Measurements from ENCODE around the gene PTPRG.

The PTPRG gene

GRCh38 chr3:61562042-61562720 lies 810 bp downstream of the PTPRG start:
- in situ Hi-C loops (cut with MboI; ENCODE audit: low sequenced_read_pairs), result no loop called here

GRCh38 chr3:61562721-61563312 lies 1.4 kb downstream of the PTPRG start:
- in situ Hi-C loops (cut with MboI; ENCODE audit: low sequenced_read_pairs), result no loop called here

GRCh38 chr3:61563313-61564271 lies 2.2 kb downstream of the PTPRG start:
- in situ Hi-C loops (cut with MboI; ENCODE audit: low sequenced_read_pairs), result no loop called here

- in situ Hi-C loops (cut with MboI; ENCODE audit: low sequenced_read_pairs), result no loop called here
Observed at GRCh38 chr3:61564395-61565059, 3.2 kb downstream of the PTPRG start.

- in situ Hi-C loops (cut with MboI; ENCODE audit: low sequenced_read_pairs), result no loop called here
Observed at GRCh38 chr3:61565569-61565968, 4.2 kb downstream of the PTPRG start.

GRCh38 chr3:61568127-61568526 lies 6.8 kb downstream of the PTPRG start:
- in situ Hi-C loops (cut with MboI; ENCODE audit: low sequenced_read_pairs), result no loop called here

- in situ Hi-C loops (cut with MboI; ENCODE audit: low sequenced_read_pairs), result no loop called here
Observed at GRCh38 chr3:61569856-61570580, 8.6 kb downstream of the PTPRG start.

GRCh38 chr3:61570813-61571212 lies 9.4 kb downstream of the PTPRG start:
- in situ Hi-C loops (cut with MboI; ENCODE audit: low sequenced_read_pairs), result no loop called here

GRCh38 chr3:61571516-61572336 lies 10.4 kb downstream of the PTPRG start:
- in situ Hi-C loops (cut with MboI; ENCODE audit: low sequenced_read_pairs), result no loop called here

GRCh38 chr3:61572879-61573278 lies 11.5 kb downstream of the PTPRG start:
- in situ Hi-C loops (cut with MboI; ENCODE audit: low sequenced_read_pairs), result no loop called here

GRCh38 chr3:61573441-61573840 lies 12.1 kb downstream of the PTPRG start:
- in situ Hi-C loops (cut with MboI; ENCODE audit: low sequenced_read_pairs), result no loop called here

GRCh38 chr3:61574854-61575253 lies 13.5 kb downstream of the PTPRG start:
- in situ Hi-C loops (cut with MboI; ENCODE audit: low sequenced_read_pairs), result no loop called here

GRCh38 chr3:61575893-61576292 lies 14.5 kb downstream of the PTPRG start:
- in situ Hi-C loops (cut with MboI; ENCODE audit: low sequenced_read_pairs), result no loop called here

GRCh38 chr3:61577760-61578159 lies 16.4 kb downstream of the PTPRG start:
- in situ Hi-C loops (cut with MboI; ENCODE audit: low sequenced_read_pairs), result no loop called here

- in situ Hi-C loops (cut with MboI; ENCODE audit: low sequenced_read_pairs), result no loop called here
Observed at GRCh38 chr3:61578667-61579367, 17.4 kb downstream of the PTPRG start.

- in situ Hi-C loops (cut with MboI; ENCODE audit: low sequenced_read_pairs), result no loop called here
Observed at GRCh38 chr3:61579685-61580084, 18.3 kb downstream of the PTPRG start.

GRCh38 chr3:61580982-61581643 lies 19.7 kb downstream of the PTPRG start:
- in situ Hi-C loops (cut with MboI; ENCODE audit: low sequenced_read_pairs), result no loop called here

- in situ Hi-C loops (cut with MboI; ENCODE audit: low sequenced_read_pairs), result no loop called here
Observed at GRCh38 chr3:61582287-61582686, 20.9 kb downstream of the PTPRG start.

GRCh38 chr3:61582846-61583245 lies 21.5 kb downstream of the PTPRG start:
- in situ Hi-C loops (cut with MboI; ENCODE audit: low sequenced_read_pairs), result no loop called here

Measured in hTERT RPE-1 (cell line).